Smooth muscle cell (in vitro differentiated cells): ENCODE data around the gene PCSK9. TPM values are rescaled to one million over a fixed set of nuclear protein-coding genes. Genes with fewer than 3 reads are reported as not detected.

Source experiments
- DNase-seq: peaks from one replicate; lab custom pipeline; 2025; ENCODE audit not compliant: unreplicated experiment; lab: John Stamatoyannopoulos, UW
- H2AFZ ChIP-seq: fragments of 200-600 bp; sonication (generic); 2 replicates; pipeline ENCODE4 v1.6.0; 2016; ENCODE audit warnings: antibody characterized with exemption, low read depth, mild to moderate bottlenecking
- H3F3A ChIP-seq: fragments of 200-600 bp; sonication (generic); 2 replicates; pipeline ENCODE4 v1.6.0; 2017; ENCODE audit warnings: antibody characterized with exemption, low read depth
- H3K27ac ChIP-seq: fragments of 200-600 bp; sonication (generic); 2 replicates; pipeline ENCODE4 v1.5.1; 2016; ENCODE audit warnings: low read depth, mild to moderate bottlenecking
- H3K27me3 ChIP-seq: fragments of 200-600 bp; sonication (generic); 2 replicates; pipeline ENCODE4 v1.6.1; 2016; ENCODE audit warnings: low read depth, mild to moderate bottlenecking
- H3K36me3 ChIP-seq: fragments of 200-600 bp; sonication (generic); 2 replicates; pipeline ENCODE4 v1.5.1; 2016; ENCODE audit warnings: low read depth
- H3K4me1 ChIP-seq: fragments of 200-600 bp; sonication (generic); 2 replicates; pipeline ENCODE4 v1.5.1; 2016; ENCODE audit warnings: low read depth
- H3K4me2 ChIP-seq: fragments of 200-600 bp; sonication (generic); 2 replicates; pipeline ENCODE4 v1.6.0; 2016; ENCODE audit warnings: mild to moderate bottlenecking
- H3K4me3 ChIP-seq: fragments of 200-600 bp; sonication (generic); 2 replicates; pipeline ENCODE4 v1.5.1; 2016; ENCODE audit warnings: mild to moderate bottlenecking
- H3K79me2 ChIP-seq: fragments of 200-600 bp; sonication (generic); 2 replicates; pipeline ENCODE4 v1.6.0; 2016; ENCODE audit warnings: low read depth, mild to moderate bottlenecking
- H3K9ac ChIP-seq: fragments of 200-600 bp; sonication (generic); 2 replicates; pipeline ENCODE4 v1.6.0; 2016; ENCODE audit warnings: low read depth
- H3K9me3 ChIP-seq: fragments of 200-600 bp; sonication (generic); replicated peaks from 2 replicates; pipeline ENCODE4 v1.5.1; 2016; ENCODE audit warnings: low read depth
- H4K20me1 ChIP-seq: fragments of 200-600 bp; sonication (generic); 2 replicates; pipeline ENCODE4 v1.6.0; 2016; ENCODE audit warnings: low read depth
- WGBS: methylation state at CpG from one replicate; pipeline ENCODE4 v1.1.7; 2016; ENCODE audit warnings: low lambda C conversion rate; 5-methylcytosine and 5-hydroxymethylcytosine counted together
- polyA plus RNA-seq: library from polyadenylated mRNA; unstranded; fragments of >200 nt; fragmentation: Nextera tagmentation; extraction: Ambion mirVana; gene quantifications from 2 replicates; pipeline ENCODE4 v1.2.1, GENCODE V29; 2016
- total RNA-seq: library from RNA; depleted of rRNA; stranded (reverse); fragments of >200 nt; gene quantifications from 2 replicates; pipeline ENCODE4 v1.2.3, GENCODE V29; 2014
- TF ChIP-seq, protein P1 (sequence below): fragments of 200-600 bp; sonication (generic); IDR thresholded peaks from 2 replicates; pipeline ENCODE4 v1.5.1; 2017; ENCODE audit warnings: borderline replicate concordance, mild to moderate bottlenecking, antibody characterized with exemption; ENCODE audit not compliant: insufficient read depth, poor library complexity, severe bottlenecking

PCSK9 gene
- total and polyA plus RNA-seq, 2 experiments from 2014 or later: 0.18 to 0.70 TPM

DNA sequence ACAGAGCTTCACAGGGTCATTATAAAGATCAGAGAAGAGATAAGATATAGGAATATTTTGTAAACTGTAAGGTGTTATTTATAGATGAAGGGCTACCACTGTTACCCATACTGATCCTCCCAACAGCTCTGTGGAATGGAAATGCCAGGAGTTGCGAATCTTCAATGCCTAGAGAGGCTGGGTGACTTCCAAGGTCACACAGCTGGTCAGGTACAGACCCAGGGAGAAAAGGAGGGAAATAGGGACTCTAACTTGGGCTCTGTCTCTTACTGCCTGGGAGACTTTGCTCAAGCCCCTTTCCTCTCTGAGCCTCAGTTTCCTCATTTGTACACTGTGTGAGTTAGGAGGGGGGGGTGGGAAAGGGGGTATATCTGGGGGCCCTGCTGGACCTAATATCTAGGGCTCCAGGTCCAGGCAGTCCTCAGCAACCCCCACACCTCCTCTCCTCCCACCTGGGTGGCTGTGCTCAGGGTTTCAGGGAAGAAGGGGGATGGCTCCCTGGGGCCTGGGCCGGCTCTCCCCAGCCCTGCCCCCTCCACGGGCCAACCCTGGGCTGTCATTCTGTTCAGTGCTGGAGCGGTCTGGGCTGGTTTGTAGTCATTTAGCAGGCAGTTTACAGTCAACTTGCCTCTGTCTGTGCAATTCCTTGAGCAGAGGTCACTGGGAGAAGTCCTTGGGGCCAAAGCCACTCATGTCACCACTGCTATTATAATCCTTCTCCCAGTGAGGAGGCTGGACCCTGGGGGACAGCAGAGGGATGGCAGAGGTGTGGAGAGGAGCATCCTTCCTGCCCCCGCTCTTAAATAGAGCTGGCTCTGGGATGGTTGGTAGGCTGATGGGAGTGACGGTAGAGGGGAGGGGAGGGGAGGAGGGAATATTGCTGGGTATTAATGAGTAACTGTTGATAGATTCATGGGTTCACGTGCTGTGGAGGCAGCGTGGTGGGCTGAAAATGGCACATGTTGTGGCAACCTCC lies 39.0 kb upstream of the PCSK9 start:
- no peaks in the 10 kb centered on the region for H3F3A ChIP-seq
- no peak overlapping the region for H3K27ac ChIP-seq
- H3K36me3 ChIP-seq: no peaks in the 10 kb centered on the region
- H3K4me3 ChIP-seq: no peak overlapping the region
- H4K20me1 ChIP-seq: no peaks in the 10 kb centered on the region
- no peaks in the 10 kb centered on the region for H3K79me2 ChIP-seq
- no peak overlapping the region for H2AFZ ChIP-seq
- H3K27me3 ChIP-seq: peaks cover 41% of the 10 kb centered on the region
- no peak overlapping the region for H3K9ac ChIP-seq
- WGBS: 74% methylated on average over 8 of the region's 8 CpGs
- no peak for DNase-seq
- TF ChIP-seq, protein P1, sequence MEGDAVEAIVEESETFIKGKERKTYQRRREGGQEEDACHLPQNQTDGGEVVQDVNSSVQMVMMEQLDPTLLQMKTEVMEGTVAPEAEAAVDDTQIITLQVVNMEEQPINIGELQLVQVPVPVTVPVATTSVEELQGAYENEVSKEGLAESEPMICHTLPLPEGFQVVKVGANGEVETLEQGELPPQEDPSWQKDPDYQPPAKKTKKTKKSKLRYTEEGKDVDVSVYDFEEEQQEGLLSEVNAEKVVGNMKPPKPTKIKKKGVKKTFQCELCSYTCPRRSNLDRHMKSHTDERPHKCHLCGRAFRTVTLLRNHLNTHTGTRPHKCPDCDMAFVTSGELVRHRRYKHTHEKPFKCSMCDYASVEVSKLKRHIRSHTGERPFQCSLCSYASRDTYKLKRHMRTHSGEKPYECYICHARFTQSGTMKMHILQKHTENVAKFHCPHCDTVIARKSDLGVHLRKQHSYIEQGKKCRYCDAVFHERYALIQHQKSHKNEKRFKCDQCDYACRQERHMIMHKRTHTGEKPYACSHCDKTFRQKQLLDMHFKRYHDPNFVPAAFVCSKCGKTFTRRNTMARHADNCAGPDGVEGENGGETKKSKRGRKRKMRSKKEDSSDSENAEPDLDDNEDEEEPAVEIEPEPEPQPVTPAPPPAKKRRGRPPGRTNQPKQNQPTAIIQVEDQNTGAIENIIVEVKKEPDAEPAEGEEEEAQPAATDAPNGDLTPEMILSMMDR: no peak
- H3K4me1 ChIP-seq: no peaks in the 10 kb centered on the region
- no peak overlapping the region for H3K4me2 ChIP-seq
- H3K9me3 ChIP-seq: no peaks in the 10 kb centered on the region

- Histone ChIP-seq H3K9me3 (no peaks in the 10 kb centered on the region), H3K4me1 (no peaks in the 10 kb centered on the region), H3K4me3 (no peak overlapping the region), H3K9ac (no peak overlapping the region), H3K27me3 (peaks cover 33% of the 10 kb centered on the region), H2AFZ (no peak overlapping the region), H3K79me2 (no peaks in the 10 kb centered on the region), H3K4me2 (no peak overlapping the region), H3F3A (no peaks in the 10 kb centered on the region), H3K27ac (no peak overlapping the region), H3K36me3 (no peaks in the 10 kb centered on the region), H4K20me1 (no peaks in the 10 kb centered on the region)
- DNase-seq: no peak
- WGBS: 94% methylated on average over 4 of the region's 4 CpGs
- TF ChIP-seq, protein P1: no peak
These were observed 38.0 kb upstream of the PCSK9 start for GRCh38 chr1:55001311-55001710.

DNA sequence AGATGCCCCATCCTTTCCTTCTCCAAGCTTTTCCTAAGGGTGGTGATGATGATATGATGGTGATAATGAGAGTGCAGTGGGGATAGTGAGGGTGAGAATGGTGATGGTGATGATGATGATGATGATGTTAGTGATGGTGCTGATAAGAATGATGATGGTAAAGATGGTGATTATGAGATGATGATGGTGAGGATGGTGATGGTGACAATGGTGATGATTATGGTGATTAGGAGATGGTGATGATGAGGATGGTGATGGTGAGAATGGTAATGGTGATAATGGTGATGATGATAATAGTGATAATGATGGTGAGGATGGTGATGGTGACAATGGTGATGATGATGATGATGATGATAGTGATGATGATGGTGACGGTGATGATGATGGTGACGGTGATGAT lies 36.7 kb upstream of the PCSK9 start:
- Histone ChIP-seq H3K27me3 (peaks cover 20% of the 10 kb centered on the region), H3K9me3 (no peaks in the 10 kb centered on the region), H2AFZ (no peak overlapping the region), H3K79me2 (no peaks in the 10 kb centered on the region), H3K4me2 (no peak overlapping the region), H3K4me3 (no peak overlapping the region), H3F3A (no peaks in the 10 kb centered on the region), H3K9ac (no peak overlapping the region), H3K4me1 (no peaks in the 10 kb centered on the region), H3K27ac (no peak overlapping the region), H3K36me3 (no peaks in the 10 kb centered on the region), H4K20me1 (no peaks in the 10 kb centered on the region)
- no peak for DNase-seq
- TF ChIP-seq, protein P1: no peak
- WGBS: 47% methylated on average over 2 of the region's 2 CpGs
